ENCODE measurements around the gene ZNF536.
"Not testable (repeated sequence)": the region's sequence is repeated elsewhere in the genome, so short reads cannot be mapped to it uniquely, and the experiment has no call there.

DNA sequence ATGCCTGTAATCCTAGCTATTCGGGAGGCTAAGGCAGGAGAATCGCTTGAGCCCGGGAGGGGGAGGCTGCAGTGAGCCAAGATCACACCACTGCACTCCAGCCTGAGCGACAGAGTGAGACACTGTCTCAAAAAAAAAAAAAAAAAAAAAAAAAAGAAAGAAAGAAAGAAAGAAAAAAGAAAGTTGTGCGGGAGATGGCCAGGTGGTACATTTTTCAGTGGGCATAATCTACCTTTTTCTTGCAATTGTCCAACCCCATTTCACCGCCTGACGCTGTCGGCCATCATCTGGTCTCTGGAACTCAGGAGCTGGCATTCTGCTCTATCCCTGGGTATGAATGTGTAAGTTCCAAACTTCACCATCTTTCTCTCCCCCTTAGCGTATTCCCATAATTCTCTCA is 73.9 kb downstream of the ZNF536 start:
- TF ChIP-seq, protein P1, sequence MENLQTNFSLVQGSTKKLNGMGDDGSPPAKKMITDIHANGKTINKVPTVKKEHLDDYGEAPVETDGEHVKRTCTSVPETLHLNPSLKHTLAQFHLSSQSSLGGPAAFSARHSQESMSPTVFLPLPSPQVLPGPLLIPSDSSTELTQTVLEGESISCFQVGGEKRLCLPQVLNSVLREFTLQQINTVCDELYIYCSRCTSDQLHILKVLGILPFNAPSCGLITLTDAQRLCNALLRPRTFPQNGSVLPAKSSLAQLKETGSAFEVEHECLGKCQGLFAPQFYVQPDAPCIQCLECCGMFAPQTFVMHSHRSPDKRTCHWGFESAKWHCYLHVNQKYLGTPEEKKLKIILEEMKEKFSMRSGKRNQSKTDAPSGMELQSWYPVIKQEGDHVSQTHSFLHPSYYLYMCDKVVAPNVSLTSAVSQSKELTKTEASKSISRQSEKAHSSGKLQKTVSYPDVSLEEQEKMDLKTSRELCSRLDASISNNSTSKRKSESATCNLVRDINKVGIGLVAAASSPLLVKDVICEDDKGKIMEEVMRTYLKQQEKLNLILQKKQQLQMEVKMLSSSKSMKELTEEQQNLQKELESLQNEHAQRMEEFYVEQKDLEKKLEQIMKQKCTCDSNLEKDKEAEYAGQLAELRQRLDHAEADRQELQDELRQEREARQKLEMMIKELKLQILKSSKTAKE (CRISPR knock-in tag; IDR thresholded peaks at IDR 0.05; ENCODE audit: borderline replicate concordance) = not testable (repeated sequence)
- TF ChIP-seq YY1 (IDR thresholded peaks at IDR 0.05; ENCODE audit: insufficient read depth, insufficient replicate concordance, low read depth, low read length); FOXA1 (IDR thresholded peaks at IDR 0.05); FOXA1 (CRISPR knock-in tag; IDR thresholded peaks at IDR 0.05); ZNF335 (CRISPR knock-in tag; IDR thresholded peaks at IDR 0.05); PHF8 (CRISPR knock-in tag; IDR thresholded peaks at IDR 0.05); IRF2 (CRISPR knock-in tag; IDR thresholded peaks at IDR 0.05): not testable (repeated sequence)
- TF ChIP-seq, protein P2, sequence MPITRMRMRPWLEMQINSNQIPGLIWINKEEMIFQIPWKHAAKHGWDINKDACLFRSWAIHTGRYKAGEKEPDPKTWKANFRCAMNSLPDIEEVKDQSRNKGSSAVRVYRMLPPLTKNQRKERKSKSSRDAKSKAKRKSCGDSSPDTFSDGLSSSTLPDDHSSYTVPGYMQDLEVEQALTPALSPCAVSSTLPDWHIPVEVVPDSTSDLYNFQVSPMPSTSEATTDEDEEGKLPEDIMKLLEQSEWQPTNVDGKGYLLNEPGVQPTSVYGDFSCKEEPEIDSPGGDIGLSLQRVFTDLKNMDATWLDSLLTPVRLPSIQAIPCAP (CRISPR knock-in tag; IDR thresholded peaks at IDR 0.05; ENCODE audit: low read depth) = not testable (repeated sequence)
- TF ChIP-seq, protein P3, sequence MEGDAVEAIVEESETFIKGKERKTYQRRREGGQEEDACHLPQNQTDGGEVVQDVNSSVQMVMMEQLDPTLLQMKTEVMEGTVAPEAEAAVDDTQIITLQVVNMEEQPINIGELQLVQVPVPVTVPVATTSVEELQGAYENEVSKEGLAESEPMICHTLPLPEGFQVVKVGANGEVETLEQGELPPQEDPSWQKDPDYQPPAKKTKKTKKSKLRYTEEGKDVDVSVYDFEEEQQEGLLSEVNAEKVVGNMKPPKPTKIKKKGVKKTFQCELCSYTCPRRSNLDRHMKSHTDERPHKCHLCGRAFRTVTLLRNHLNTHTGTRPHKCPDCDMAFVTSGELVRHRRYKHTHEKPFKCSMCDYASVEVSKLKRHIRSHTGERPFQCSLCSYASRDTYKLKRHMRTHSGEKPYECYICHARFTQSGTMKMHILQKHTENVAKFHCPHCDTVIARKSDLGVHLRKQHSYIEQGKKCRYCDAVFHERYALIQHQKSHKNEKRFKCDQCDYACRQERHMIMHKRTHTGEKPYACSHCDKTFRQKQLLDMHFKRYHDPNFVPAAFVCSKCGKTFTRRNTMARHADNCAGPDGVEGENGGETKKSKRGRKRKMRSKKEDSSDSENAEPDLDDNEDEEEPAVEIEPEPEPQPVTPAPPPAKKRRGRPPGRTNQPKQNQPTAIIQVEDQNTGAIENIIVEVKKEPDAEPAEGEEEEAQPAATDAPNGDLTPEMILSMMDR (CRISPR knock-in tag; IDR thresholded peaks at IDR 0.05) = not testable (repeated sequence)
